GM19397 (cell line): Measurements from ENCODE around the gene TSPAN7.

ENCODE experiments used
- ATAC-seq: cut with Tn5 transposase; IDR thresholded peaks from one replicate; pipeline ENCODE4 v1.9.1; 2021; ENCODE audit warnings: mild to moderate bottlenecking, moderate library complexity; ENCODE audit not compliant: unreplicated experiment

TSPAN7 gene

DNA sequence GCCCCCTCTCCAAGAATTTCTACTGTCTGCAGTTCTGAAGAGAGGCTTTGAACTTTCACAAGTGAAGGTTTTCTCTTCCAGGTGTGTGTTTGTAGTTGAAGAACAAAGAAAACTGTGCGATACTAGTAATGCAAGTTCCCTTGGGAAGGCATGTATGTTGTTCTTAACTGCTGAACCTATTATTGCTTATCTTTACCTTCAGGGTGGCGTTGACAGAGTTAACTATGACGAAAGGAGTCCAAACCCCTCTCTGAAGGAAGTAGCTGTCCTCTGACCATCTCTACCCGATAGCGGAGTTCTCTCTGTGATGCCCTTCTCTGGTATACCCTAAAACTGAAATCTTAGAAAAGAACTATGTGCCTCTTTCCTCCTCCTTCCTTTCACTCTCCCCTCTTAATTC lies 79.9 kb downstream of the TSPAN7 start:
- no peak for ATAC-seq

DNA sequence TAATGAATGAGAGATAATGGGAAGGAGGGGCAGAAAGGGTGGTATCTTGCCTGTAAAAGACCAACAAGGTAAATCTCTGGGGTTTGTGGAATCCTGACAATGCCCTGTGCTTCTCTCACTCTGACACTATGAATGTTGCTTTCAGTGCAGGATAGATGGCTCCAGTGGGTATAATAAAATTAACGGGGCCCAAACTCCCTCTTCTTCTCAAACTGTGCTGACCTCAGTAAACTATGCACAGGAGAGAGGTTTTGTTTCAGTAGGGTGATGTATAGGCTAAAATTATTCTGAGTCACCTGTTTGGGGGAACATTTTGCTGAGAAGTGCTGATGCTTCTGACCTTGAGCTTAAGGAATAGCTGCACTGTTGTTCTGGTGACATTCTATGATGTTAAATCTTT lies 82.6 kb downstream of the TSPAN7 start:
- ATAC-seq: no peak

DNA sequence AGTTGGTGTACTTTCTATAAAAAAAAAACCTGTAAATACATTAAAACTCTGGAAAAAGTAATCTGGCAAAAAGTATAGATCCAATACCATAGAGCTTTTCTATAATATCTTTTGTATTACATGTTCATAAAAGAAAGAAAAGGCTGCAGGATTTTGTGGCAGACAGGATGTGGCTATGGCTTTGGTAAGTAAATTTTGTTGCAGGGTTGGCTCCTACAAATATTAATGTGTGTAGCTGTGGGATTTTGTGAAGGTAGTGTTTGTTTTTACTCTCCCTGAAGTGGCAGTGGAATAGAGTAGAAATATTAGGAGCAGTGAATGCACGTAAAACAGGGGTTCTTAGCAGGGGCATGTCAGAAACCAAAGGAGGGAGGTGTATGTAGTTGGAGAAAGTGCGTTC lies 84.8 kb downstream of the TSPAN7 start:
- ATAC-seq: no peak

DNA sequence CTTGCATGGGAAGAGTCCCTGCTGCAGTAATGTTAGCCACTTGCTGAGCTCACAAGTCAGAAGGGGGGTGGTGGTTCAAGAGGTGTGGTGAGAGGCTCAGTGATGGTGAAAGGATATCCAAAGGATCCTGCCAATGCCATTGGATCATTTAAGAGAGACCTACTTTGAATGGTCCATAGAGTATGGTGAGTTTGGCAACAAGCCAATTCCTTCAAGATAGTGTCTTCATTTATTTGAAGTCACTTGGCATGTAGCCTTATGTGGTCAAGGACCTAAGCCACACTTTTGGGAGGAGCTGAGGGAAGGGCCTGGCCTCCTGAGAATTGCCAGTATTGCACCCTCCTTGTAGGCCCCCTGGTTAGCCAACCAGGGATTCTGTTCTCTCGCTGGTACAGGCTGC lies 87.9 kb downstream of the TSPAN7 start:
- no peak for ATAC-seq

DNA sequence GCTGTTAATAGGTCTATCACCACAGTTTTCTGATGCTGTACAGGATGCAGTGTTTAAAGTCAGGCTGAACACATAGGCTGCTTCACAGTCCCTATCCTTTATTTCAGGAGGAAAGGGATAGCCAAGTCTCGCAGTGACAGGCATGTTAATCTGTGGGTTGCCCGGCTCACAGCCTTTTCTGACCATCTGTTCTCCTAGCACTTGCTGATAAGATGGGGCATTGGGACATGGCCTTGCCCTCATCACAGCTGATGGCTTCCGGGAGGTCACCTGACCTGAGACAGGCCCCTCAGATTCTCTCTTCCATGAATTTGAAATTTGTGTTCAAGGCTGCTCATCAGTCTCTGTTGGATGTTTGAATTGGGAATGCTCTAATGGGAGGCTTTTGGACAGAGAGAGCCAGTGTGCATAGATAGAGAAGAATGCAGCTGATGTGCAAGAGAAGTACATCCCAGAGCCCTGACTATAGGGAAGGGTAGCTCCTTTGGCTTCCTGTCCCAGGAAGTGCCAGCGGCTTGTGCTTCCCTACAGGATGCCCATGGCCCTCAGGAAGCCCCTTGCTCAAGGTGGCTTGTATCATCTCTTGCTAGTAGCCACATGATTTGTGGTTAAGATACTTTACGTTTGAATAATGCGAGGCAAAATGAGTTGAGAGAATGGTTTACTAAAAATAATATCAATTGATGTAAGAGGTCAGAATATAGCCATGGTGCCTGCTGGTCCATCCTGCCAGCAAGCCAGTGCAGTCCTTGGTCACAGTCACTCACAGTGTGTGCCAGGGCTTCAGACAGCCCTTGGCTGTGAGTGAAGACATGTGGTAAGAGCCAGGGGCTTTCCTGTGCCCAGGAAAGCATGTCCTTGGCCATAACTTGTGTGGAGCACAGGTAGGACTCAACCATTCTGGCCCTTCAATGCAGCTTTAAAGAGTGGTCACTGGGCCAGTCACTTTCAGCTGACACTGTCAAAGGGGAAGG lies 88.6 kb downstream of the TSPAN7 start:
- ATAC-seq: no peak

DNA sequence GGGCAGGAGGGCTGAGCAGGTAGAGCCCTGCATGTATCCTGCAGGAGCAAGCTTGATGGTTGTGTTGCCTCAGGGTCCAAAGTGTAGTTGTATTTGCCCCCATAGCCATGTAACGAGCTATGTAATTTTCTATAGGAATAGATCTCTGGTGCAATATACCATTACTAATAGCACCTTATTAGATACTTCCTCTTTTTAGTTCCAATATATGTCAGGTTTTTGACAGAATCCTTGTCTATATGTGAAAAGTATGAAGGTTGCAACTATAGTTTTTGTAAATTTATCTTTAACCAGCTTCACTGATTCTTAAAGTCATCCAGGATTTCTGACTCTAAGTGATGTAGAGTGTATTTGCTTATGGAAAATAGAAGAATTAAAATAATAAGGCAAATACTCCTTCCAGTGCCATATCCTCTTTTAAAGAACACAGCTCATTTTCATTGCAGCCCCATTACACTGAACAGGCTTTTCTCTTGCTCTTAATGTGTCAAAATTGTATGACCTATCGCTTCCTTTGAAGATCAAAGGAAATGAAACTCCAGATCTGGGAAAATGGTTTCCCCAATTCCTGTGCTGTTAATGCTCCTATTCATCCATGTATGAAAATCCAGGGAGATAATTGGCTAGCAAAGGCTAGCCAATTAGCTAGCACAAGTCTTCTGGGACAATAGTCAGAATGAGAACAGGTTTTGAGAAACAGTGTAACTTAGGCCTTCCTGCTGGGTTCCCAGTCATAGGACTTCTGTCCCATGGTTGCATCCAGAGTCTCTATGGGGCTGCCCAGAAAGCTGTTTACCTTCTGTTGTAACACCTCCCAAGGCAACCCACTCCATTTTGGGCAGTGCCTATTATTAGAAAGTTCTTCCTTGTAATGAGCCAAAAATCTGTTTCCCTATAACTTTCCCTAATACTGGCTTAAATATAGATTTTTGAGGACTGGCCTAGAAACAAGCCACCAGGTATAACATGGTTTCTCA lies 90.6 kb downstream of the TSPAN7 start:
- ATAC-seq: no peak

GRCh38 chrX:38652934-38653442 lies 91.6 kb downstream of the TSPAN7 start:
- no peak for ATAC-seq

DNA sequence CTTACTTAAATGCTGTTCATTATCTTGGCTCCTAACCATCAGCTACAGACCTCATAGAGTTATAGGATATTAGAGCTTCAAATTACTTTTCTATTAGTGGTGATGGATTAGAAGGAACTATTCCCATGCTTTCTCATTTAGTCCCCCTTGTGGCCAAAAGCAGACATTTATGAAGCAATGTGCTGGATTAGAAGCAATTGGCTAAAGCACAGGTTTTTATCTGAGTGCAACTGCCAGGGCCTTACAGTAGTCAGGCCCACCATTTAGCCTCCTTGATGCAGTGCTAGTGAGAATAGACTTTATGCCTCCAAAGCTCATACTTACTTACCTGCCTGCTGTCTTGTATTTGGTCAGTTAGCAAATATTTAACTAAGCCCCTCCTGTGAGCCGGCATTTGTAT lies 93.0 kb downstream of the TSPAN7 start:
- ATAC-seq: no peak

DNA sequence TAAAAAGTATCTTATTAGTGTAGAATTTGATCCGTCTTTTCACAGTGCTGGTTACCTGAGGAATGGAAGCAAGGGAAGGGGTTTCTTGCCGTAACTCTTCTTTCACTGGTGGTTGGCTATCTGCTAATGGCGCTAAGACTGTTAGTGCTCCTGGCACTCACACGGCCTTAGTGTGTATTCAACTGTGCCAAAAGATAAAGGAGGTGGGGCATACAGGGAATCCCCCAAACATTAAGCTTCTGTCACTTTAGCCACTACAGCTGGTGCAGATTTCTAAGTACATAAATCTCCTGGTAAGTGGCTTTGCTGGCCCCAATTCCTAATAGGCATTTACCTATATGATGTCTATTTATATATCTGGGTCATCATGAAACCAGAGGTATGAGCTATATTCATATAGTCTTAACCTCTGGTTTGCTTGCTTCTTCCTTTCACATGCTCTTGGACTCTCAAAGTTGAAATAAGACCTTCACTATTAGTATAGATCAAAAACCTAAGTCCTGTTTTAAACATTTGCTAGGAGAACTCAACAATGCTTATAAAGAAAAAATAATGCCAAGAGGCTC lies 95.1 kb downstream of the TSPAN7 start:
- ATAC-seq: no peak

GRCh38 chrX:38657562-38657961 lies 96.2 kb downstream of the TSPAN7 start:
- no peak for ATAC-seq

- ATAC-seq: no peak
These were observed 99.2 kb downstream of the TSPAN7 start for GRCh38 chrX:38660395-38661102.

GRCh38 chrX:38661103-38661441 lies 99.7 kb downstream of the TSPAN7 start:
- ATAC-seq: no peak

DNA sequence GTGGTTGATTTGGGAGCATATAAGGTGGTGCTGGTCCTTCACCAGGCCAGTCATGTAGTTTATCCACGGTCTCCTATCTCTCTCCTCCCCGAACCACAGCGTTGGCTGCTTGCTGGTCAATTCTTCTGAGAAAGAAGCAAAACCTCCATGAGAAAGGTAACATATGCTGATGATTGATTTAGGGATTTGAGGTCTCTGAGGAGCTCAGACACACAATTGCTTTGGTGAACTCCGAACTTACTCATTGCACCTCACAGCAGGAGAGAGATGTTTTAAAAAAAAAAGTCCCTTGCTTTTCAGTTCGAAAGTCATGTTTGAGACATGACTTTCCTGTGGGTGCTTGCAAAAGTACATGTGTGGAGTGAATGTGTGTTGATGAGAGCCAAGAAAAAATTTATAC lies 100.2 kb downstream of the TSPAN7 start:
- ATAC-seq: no peak

DNA sequence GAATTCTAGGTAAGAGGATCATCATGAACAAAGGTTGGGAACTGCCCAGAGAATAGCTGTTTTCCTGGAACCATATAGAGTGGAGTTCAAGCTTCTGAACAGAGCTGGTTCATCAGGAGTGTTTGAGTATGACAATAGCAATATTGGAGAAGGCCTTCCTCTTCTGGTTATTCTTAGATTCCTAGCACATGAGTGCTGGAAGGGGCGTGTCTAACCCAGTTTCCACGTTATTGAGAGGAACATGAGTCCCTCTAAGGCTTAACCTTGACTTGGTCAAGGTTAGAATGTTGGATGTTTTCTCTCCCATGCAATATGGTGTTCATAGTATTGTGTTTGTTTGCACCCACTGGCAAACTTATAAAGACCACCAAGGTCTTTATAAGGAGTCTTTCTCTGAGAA lies 101.3 kb downstream of the TSPAN7 start:
- no peak for ATAC-seq

DNA sequence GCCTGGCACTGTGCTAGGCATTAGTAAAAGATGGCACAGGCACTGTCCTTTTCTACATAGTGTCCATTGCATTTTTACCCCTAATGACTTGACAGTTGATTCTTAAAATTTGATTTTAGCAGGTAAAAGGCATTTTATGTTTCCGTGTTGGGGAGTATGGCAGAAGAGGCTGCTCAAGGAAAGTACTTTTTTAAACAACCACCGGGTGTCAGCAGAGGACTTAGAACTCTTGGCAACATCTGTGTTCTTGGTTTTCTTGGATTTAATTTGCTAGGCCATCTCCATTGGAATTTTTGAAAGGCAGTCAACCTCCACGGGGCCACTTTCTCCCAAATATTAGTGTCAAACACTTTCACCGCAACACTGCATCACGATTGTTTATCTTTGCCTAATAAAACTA lies 102.9 kb downstream of the TSPAN7 start:
- ATAC-seq: no peak

DNA sequence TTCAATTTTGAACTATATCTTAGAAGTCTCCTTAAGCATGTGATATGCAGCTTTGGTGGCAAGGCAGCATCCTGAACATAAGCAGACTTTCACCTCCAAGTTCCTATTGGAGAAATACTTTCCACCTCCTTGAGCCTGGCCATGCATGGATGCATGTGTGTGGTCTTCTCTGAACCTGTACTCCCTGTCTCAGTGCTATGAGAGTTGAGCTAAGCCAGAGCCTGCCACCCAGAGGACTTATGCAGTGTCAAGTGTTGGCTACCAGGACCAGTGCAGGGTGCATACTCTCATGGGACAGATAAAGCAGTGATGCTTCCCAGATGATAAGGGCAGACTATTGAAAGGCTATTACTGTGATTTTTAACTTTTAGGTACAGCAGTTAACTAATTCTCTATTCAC lies 105.6 kb downstream of the TSPAN7 start:
- no peak for ATAC-seq

- no peak for ATAC-seq
These were observed 107.4 kb downstream of the TSPAN7 start for GRCh38 chrX:38668771-38669170.

- ATAC-seq: no peak
These were observed 108.1 kb downstream of the TSPAN7 start for GRCh38 chrX:38669428-38669827.

DNA sequence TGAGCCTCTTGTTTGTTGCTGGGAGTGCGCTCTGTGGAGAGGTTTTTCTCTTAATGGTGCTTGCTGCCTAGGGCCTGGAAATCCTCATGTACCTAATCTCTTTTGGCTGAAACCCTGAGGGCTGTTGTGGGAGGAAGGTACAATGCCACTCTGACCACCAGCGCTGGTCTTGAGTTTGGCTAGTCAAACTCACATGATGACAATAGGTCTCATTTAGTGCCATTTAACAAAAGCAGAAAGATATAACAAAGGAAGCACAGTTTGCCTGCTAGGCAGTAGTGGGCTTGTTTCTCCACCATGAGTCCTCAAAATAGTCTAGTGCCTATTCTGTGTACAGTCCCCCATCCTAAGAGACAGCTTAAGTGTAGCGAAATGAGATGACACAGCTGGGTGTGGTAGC lies 111.3 kb downstream of the TSPAN7 start:
- no peak for ATAC-seq

DNA sequence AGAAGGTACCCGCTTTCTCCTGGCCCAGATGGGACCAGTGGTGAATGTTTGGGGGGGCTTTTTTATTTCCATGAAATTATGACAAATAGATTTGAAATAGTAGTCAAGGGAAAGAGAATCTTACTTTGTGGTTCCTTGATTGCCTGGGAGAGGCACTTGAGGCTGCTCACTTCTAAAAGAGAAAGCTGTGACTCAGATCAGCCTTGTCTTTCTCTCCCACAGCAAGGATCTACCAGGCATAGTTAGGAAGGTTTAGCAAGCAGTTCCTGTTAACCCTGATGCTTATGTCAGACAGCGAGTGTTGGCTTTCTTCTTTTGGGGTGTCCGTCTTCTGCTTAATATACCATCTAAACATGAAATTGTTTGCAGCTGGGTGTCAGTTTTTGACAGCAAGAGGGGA lies 114.5 kb downstream of the TSPAN7 start:
- no peak for ATAC-seq

GRCh38 chrX:38678183-38678582 lies 116.8 kb downstream of the TSPAN7 start:
- no peak for ATAC-seq
